GM23248 (cell line): ENCODE measurements around the gene SCAPER.

ENCODE experiments used
- EZH2 ChIP-seq: fragments of 200-600 bp; sonication (generic); IDR thresholded peaks from 2 replicates; pipeline ENCODE4 v1.6.1; 2018; ENCODE audit warnings: antibody characterized with exemption, mild to moderate bottlenecking; ENCODE audit not compliant: insufficient read depth, poor library complexity, severe bottlenecking
- EZH2phosphoT487 ChIP-seq: fragments of 200-600 bp; sonication (generic); IDR thresholded peaks from 2 replicates; pipeline ENCODE4 v1.6.1; 2018; ENCODE audit warnings: antibody characterized with exemption, moderate library complexity, mild to moderate bottlenecking, low read depth; ENCODE audit not compliant: insufficient read depth

GRCh38 chr15:76470691-76471090 is 434.4 kb downstream of the SCAPER start:
- TF ChIP-seq EZH2 (no peak), EZH2phosphoT487 (no peak)
